ENCODE measurements around the gene TXNDC16. TPM values are rescaled to one million over a fixed set of nuclear protein-coding genes. Genes with fewer than 3 reads are reported as not detected.

Gene TXNDC16
- total and polyA plus RNA-seq, 9 of the 15 experiments (the other 6 are each of a cell fraction or from before 2014, with no cell fraction given), result 1.8 to 6.2 (median 4.9) TPM

- TF ChIP-seq HMBOX1 (IDR thresholded peaks at IDR 0.05) (peak; percentile 68), SMARCA4 (IDR thresholded peaks at IDR 0.05) (0 out of 2 replicates have a peak, but pooled peaks have one; percentile 40), NFE2L1 (tag; IDR thresholded peaks at IDR 0.05; ENCODE audit: borderline replicate concordance, low read depth) (no peak), OTX1 (CRISPR knock-in tag; IDR thresholded peaks at IDR 0.05) (no peak), NR0B1 (IDR thresholded peaks at IDR 0.05; ENCODE audit: partially characterized antibody) (no peak), L3MBTL2 (IDR thresholded peaks at IDR 0.05) (no peak), E2F1 (CRISPR knock-in tag; IDR thresholded peaks at IDR 0.05) (no peak), SAFB2 (IDR thresholded peaks at IDR 0.05; ENCODE audit: borderline replicate concordance, low read depth, low read length, severe bottlenecking) (no peak), ZNF512 (tag; IDR thresholded peaks at IDR 0.05) (no peak), MCM7 (IDR thresholded peaks at IDR 0.05) (no peak), CXXC5 (CRISPR knock-in tag; IDR thresholded peaks at IDR 0.05) (no peak), XRCC5 (IDR thresholded peaks at IDR 0.05; ENCODE audit: low read depth, low read length) (no peak), CTCFL (IDR thresholded peaks at IDR 0.05; ENCODE audit: borderline replicate concordance, insufficient read depth, low read depth, low read length, poor library complexity, severe bottlenecking) (no peak), SUPT5H (IDR thresholded peaks at IDR 0.05) (no peak), ZNF224 (CRISPR knock-in tag; IDR thresholded peaks at IDR 0.05) (no peak), MLLT1 (IDR thresholded peaks at IDR 0.05) (no peak), SRSF3 (IDR thresholded peaks at IDR 0.05; ENCODE audit: insufficient read depth, low read length) (no peak), PCBP1 (IDR thresholded peaks at IDR 0.05; ENCODE audit: low read depth, low read length, poor library complexity, severe bottlenecking) (no peak), TEAD4 (IDR thresholded peaks at IDR 0.05; ENCODE audit: low read length) (peak; percentile 47; the same call in 1 of the 2 replicates), TEAD4 (CRISPR knock-in tag; IDR thresholded peaks at IDR 0.05; ENCODE audit: borderline replicate concordance) (no peak)
These were observed 4.8 kb downstream of the TXNDC16 start (continued) for GRCh38 chr14:52547526-52547925.

Data from K562 (cell line).